Mesenchymal stem cell (in vitro differentiated cells and primary cell): Measurements from ENCODE around the gene CUX1.
"Not testable (repeated sequence)": the region's sequence is repeated elsewhere in the genome, so short reads cannot be mapped to it uniquely, and the experiment has no call there.

ENCODE experiments used
- DNase-seq: peaks from one replicate; pipeline ENCODE4 v3.0.0-alpha.2; 2013
- H2AFZ ChIP-seq: one replicate; pipeline ENCODE4 v1.6.1; 2013; ENCODE audit warnings: low read depth, mild to moderate bottlenecking, control low read depth, inconsistent platforms, low read length, moderate library complexity
- H2AK5ac ChIP-seq: 2 replicates; pipeline ENCODE4 v1.6.1; 2013; ENCODE audit warnings: low read length, moderate library complexity, mild to moderate bottlenecking, inconsistent platforms; ENCODE audit not compliant: severe bottlenecking
- H2BK120ac ChIP-seq: one replicate; pipeline ENCODE4 v1.6.1; 2013; ENCODE audit warnings: low read depth, mild to moderate bottlenecking, inconsistent platforms, low read length, moderate library complexity
- H2BK12ac ChIP-seq, 2 experiments: one replicate each; pipeline ENCODE4 v1.6.1; 2013; ENCODE audit warnings: inconsistent platforms in 2 of 2, low read length in 2 of 2, mild to moderate bottlenecking in 2 of 2, moderate library complexity in 2 of 2, control low read depth in 1 of 2
- H2BK15ac ChIP-seq: one replicate; pipeline ENCODE4 v1.6.1; 2013; ENCODE audit warnings: mild to moderate bottlenecking, low read depth, inconsistent platforms; ENCODE audit not compliant: poor library complexity, severe bottlenecking
- H2BK5ac ChIP-seq: 2 replicates; pipeline ENCODE4 v1.6.1; 2013; ENCODE audit warnings: low read depth, mild to moderate bottlenecking, low read length, control low read depth, inconsistent platforms; ENCODE audit not compliant: poor library complexity, severe bottlenecking
- H3K14ac ChIP-seq, 2 experiments: one replicate each; pipeline ENCODE4 v1.6.1; 2013; ENCODE audit warnings: inconsistent platforms in 2 of 2, low read length in 2 of 2, control low read depth in 1 of 2, mild to moderate bottlenecking in 1 of 2, moderate library complexity in 1 of 2
- H3K18ac ChIP-seq, 2 experiments: one replicate each; pipeline ENCODE4 v1.6.1; 2013; ENCODE audit warnings: inconsistent platforms in 2 of 2, low read length in 2 of 2, control low read depth in 1 of 2, low read depth in 1 of 2, mild to moderate bottlenecking in 1 of 2
- H3K23ac ChIP-seq, 2 experiments: one replicate each; pipeline ENCODE4 v1.6.1; 2013; ENCODE audit warnings: inconsistent platforms in 2 of 2, low read length in 2 of 2, mild to moderate bottlenecking in 2 of 2, moderate library complexity in 2 of 2, control low read depth in 1 of 2
- H3K27ac ChIP-seq: 2 replicates; pipeline ENCODE4 v1.5.1; 2013; ENCODE audit warnings: mild to moderate bottlenecking, moderate library complexity, low read length, control low read depth, inconsistent platforms; ENCODE audit not compliant: poor library complexity, severe bottlenecking
- H3K27me3 ChIP-seq, 2 experiments: 2 replicates each; pipeline versions ENCODE4 v1.6.1 to v1.7.0; 2013; ENCODE audit warnings: low read length in 2 of 2, mild to moderate bottlenecking in 2 of 2, moderate library complexity in 2 of 2, control low read depth in 1 of 2, inconsistent platforms in 1 of 2; ENCODE audit not compliant: control insufficient read depth in 1 of 2, insufficient read depth in 1 of 2
- H3K36me3 ChIP-seq, 2 experiments: 2 replicates each; pipeline versions ENCODE4 v1.6.1 to v1.7.0; 2013; ENCODE audit warnings: low read length in 2 of 2, control low read depth in 1 of 2, inconsistent platforms in 1 of 2, low read depth in 1 of 2, mild to moderate bottlenecking in 1 of 2; ENCODE audit not compliant: insufficient read depth in 2 of 2, control insufficient read depth in 1 of 2
- H3K4ac ChIP-seq, 2 experiments: one replicate each; pipeline ENCODE4 v1.6.1; 2013; ENCODE audit warnings: inconsistent platforms in 2 of 2, low read length in 2 of 2, mild to moderate bottlenecking in 2 of 2, moderate library complexity in 2 of 2, control low read depth in 1 of 2, low read depth in 1 of 2
- H3K4me1 ChIP-seq: 2 replicates; pipeline ENCODE4 v1.6.1; 2013; ENCODE audit warnings: low read depth, low read length, control low read depth; ENCODE audit not compliant: control insufficient read depth, insufficient read depth
- H3K4me2 ChIP-seq: 2 replicates; pipeline ENCODE4 v1.6.1; 2013; ENCODE audit warnings: low read length, mild to moderate bottlenecking, inconsistent platforms; ENCODE audit not compliant: poor library complexity, severe bottlenecking
- H3K4me3 ChIP-seq, 2 experiments: 2 replicates each; pipeline versions ENCODE4 v1.5.1 to v1.7.0; 2013; ENCODE audit warnings: low read length in 2 of 2, mild to moderate bottlenecking in 2 of 2, control low read depth in 1 of 2, low read depth in 1 of 2; ENCODE audit not compliant: insufficient read depth in 1 of 2
- H3K79me1 ChIP-seq: replicated peaks from 2 replicates; pipeline ENCODE4 v1.6.1; 2013; ENCODE audit warnings: mild to moderate bottlenecking, control low read depth, low read length, inconsistent platforms; ENCODE audit not compliant: poor library complexity, severe bottlenecking
- H3K9ac ChIP-seq: 2 replicates; pipeline ENCODE4 v1.7.0; 2013; ENCODE audit warnings: mild to moderate bottlenecking, low read length, moderate library complexity
- H3K9me3 ChIP-seq: 2 replicates; pipeline ENCODE4 v1.7.0; 2013; ENCODE audit warnings: mild to moderate bottlenecking, low read length; ENCODE audit not compliant: control insufficient read depth
- H4K8ac ChIP-seq: one replicate; pipeline ENCODE4 v1.6.1; 2013; ENCODE audit warnings: inconsistent platforms, mild to moderate bottlenecking, low read length, moderate library complexity
- H4K91ac ChIP-seq: one replicate; pipeline ENCODE4 v1.6.1; 2013; ENCODE audit warnings: mild to moderate bottlenecking, low read length, inconsistent platforms
- WGBS: methylation state at CpG from one replicate; pipeline ENCODE4 v1.1.7; 2013; ENCODE audit warnings: mixed read lengths; 5-methylcytosine and 5-hydroxymethylcytosine counted together

CUX1 gene

GRCh38 chr7:101835136-101835535, 17.7 kb downstream of the CUX1 start:
- H4K8ac ChIP-seq: no peak overlapping the region
- H2AFZ ChIP-seq: no peak overlapping the region
- H2BK12ac ChIP-seq: no peak overlapping the region
- H3K27ac ChIP-seq: no peak overlapping the region
- no peak overlapping the region for H3K18ac ChIP-seq
- no peak overlapping the region for H3K4me2 ChIP-seq
- no peak for DNase-seq
- H3K4me1 ChIP-seq: peaks cover 1% of the 10 kb centered on the region
- H3K36me3 ChIP-seq: peaks cover 0 to 7% of the 10 kb centered on the region in 2 experiments
- H3K9me3 ChIP-seq: no peaks in the 10 kb centered on the region
- no peak overlapping the region for H2BK5ac ChIP-seq
- peaks cover 46% of the 10 kb centered on the region for H3K79me1 ChIP-seq
- no peak overlapping the region for H4K91ac ChIP-seq
- no peak overlapping the region for H2BK15ac ChIP-seq
- H2AK5ac ChIP-seq: no peak overlapping the region
- H3K4me3 ChIP-seq: no peak overlapping the region
- no peak overlapping the region for H2BK120ac ChIP-seq
- 97% methylated on average over 12 of the region's 12 CpGs for WGBS
- H3K27me3 ChIP-seq: no peaks in the 10 kb centered on the region
- H3K9ac ChIP-seq: no peak overlapping the region
- H3K14ac ChIP-seq: no peak overlapping the region
- H3K4ac ChIP-seq: no peak overlapping the region
- no peak overlapping the region for H3K23ac ChIP-seq

- H3K4ac ChIP-seq, H2BK15ac ChIP-seq, H3K23ac ChIP-seq, H3K14ac ChIP-seq, H2AK5ac ChIP-seq, H2BK5ac ChIP-seq, H3K18ac ChIP-seq, H3K9me3 ChIP-seq, H3K27me3 ChIP-seq, H3K27ac ChIP-seq, H2BK12ac ChIP-seq, H3K4me2 ChIP-seq, H3K36me3 ChIP-seq, H2AFZ ChIP-seq, DNase-seq, H3K9ac ChIP-seq, H2BK120ac ChIP-seq, H4K8ac ChIP-seq, H4K91ac ChIP-seq, H3K4me3 ChIP-seq, H3K4me1 ChIP-seq: not testable (repeated sequence)
- H3K79me1 ChIP-seq: peaks cover 35% of the 10 kb centered on the region
- WGBS: 100% methylated on average over 5 of the region's 7 CpGs
These were observed 20.0 kb downstream of the CUX1 start for GRCh38 chr7:101837433-101837832.

GRCh38 chr7:101838837-101839483, 21.5 kb downstream of the CUX1 start:
- no peak overlapping the region for H3K9ac ChIP-seq

GRCh38 chr7:101841328-101841727, 23.9 kb downstream of the CUX1 start:
- no peaks in the 10 kb centered on the region for H3K27me3 ChIP-seq
- H3K4ac ChIP-seq: no peak overlapping the region
- no peak for DNase-seq
- no peak overlapping the region for H3K4me3 ChIP-seq
- no peak overlapping the region for H3K14ac ChIP-seq
- no peak overlapping the region for H4K91ac ChIP-seq
- H3K4me2 ChIP-seq: no peak overlapping the region
- H3K36me3 ChIP-seq: no peaks in the 10 kb centered on the region
- no peak overlapping the region for H2AK5ac ChIP-seq
- no peak overlapping the region for H2AFZ ChIP-seq
- H3K9me3 ChIP-seq: no peaks in the 10 kb centered on the region
- 88% methylated on average over 3 of the region's 3 CpGs for WGBS
- H3K27ac ChIP-seq: no peak overlapping the region
- no peak overlapping the region for H2BK5ac ChIP-seq
- H4K8ac ChIP-seq: no peak overlapping the region
- H3K18ac ChIP-seq: no peak overlapping the region
- H3K4me1 ChIP-seq: no peaks in the 10 kb centered on the region
- H3K79me1 ChIP-seq: peaks cover 33% of the 10 kb centered on the region
- no peak overlapping the region for H3K9ac ChIP-seq
- no peak overlapping the region for H2BK15ac ChIP-seq
- no peak overlapping the region for H2BK12ac ChIP-seq
- no peak overlapping the region for H2BK120ac ChIP-seq
- H3K23ac ChIP-seq: no peak overlapping the region

More at GRCh38 chr7:101838837-101839483, 21.5 kb downstream of the CUX1 start:
- no peak overlapping the region for H4K91ac ChIP-seq
- no peak overlapping the region for H2BK15ac ChIP-seq
- no peak for DNase-seq
- no peak overlapping the region for H3K4me3 ChIP-seq
- no peak overlapping the region for H2BK120ac ChIP-seq
- no peak overlapping the region for H3K4me2 ChIP-seq
- H3K23ac ChIP-seq: no peak overlapping the region
- no peak overlapping the region for H2AK5ac ChIP-seq
- H3K27me3 ChIP-seq: no peaks in the 10 kb centered on the region
- H3K36me3 ChIP-seq: no peaks in the 10 kb centered on the region
- H3K4ac ChIP-seq: no peak overlapping the region
- no peak overlapping the region for H3K18ac ChIP-seq
- no peak overlapping the region for H3K14ac ChIP-seq
- H3K4me1 ChIP-seq: no peaks in the 10 kb centered on the region
- 87% methylated on average over 14 of the region's 17 CpGs for WGBS
- H3K79me1 ChIP-seq: peaks cover 32% of the 10 kb centered on the region
- H2AFZ ChIP-seq: no peak overlapping the region
- no peak overlapping the region for H3K27ac ChIP-seq
- H4K8ac ChIP-seq: no peak overlapping the region
- H2BK12ac ChIP-seq: no peak overlapping the region
- no peaks in the 10 kb centered on the region for H3K9me3 ChIP-seq
- H2BK5ac ChIP-seq: no peak overlapping the region
